Stimulated activated CD8-positive, alpha-beta memory T cell treated with anti-CD3 and anti-CD28 coated beads, Interleukin-2, amount 100 ng/mL, for 48 hours (primary cell): ENCODE results near the gene HIGD2A.

ENCODE experiments used
- DNase-seq, 2 donors: peaks; one replicate each; pipeline ENCODE4 v3.0.0-alpha.2; 2020; ENCODE audit warnings: low read depth in 2 of 2

The HIGD2A gene

DNA sequence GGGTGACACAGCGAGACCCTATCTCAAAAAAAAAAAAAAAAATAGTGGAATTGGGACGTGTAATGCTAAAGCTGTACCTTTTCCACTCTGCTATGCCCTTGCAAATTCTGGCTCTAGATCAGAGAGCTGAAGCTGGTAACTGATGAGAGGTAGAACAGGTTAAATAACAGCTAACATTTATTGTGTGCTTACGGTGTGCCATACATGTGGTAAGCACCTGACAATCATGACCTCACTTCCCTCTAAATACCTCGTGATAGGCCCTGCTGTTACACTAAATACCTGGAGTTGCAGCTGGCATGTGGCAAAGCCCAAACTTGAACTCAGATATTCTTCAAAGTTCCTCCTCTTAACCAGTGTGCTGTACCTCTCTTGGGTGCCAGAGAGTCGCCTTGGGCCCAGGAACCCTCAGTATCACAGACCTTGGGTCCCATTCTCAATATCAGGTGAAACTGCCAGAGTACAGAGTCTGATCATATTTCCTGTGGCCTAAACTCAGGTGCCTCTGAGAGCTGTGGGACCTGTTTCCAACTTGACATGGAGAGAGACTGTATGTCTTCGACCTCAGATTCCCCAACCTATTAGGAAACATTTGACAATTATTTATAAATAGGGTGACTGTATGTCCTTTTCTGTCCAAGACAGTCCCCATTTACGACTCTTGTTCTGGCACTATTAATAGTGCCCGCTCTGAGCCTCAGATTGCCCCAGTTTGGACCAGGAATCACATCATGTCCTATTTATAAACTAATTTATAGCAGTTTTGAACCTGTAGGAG is 18.4 kb upstream of the HIGD2A start:
- no peak for DNase-seq

GRCh38 chr5:176371621-176372539 is 16.7 kb upstream of the HIGD2A start:
- no peak for DNase-seq

DNA sequence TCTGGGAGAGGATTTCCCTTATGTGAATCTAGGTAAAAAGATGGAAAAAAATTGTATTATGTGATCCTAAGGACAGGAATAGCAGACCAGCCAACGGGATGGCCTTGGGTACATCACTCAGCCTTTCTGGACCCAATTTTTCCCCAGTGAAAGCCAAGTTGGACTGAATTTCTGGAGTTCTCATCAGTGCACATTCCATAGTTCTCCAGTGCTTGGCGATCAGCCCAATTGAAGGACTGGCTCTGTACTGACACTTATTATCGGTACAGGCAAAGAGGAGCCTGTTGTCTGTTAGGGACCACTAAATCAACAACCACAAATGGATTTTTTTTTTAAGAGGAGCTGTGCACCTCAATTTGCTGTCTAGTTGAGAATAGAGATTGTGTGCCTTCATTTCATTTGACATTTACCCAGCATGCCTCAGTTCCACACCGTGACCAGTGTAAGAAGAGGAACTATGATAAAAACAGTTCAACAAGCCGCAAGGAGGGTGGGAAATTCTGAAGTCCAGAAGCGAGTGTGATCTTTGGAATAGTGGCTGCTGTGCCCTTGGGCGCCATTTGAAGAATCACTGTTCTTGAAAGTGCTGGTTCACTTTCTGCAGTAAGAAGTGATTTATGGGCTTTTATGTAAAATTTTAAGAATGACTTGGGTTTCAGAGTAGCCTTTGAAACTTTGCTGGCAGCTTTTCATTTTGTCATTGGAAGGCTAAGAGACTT is 15.3 kb upstream of the HIGD2A start:
- DNase-seq: no peak

GRCh38 chr5:176379881-176380280 is 8.7 kb upstream of the HIGD2A start:
- no peak for DNase-seq

- DNase-seq: no peak
Observed at GRCh38 chr5:176381423-176381822, 7.1 kb upstream of the HIGD2A start.

GRCh38 chr5:176381979-176382378 is 6.6 kb upstream of the HIGD2A start:
- DNase-seq: no peak

DNA sequence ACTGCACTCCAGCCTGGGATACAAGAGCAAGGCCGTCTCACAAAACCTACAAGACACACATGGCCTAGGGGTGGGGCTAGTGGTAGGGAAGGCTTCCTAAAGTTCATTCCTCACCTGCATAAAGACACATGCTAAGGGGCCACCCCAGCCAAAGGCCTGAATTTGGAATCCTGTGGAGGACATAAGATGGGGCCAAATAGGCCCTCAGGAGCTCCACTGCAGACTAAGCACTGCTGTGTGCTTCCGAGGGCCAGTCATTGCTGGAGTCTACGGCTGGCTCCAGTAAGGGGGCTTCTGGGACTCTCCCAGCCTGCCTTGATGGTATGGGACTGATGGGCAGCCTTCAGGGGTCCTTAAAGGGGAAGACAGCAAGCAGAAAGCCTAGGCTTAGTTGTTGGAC is 5.8 kb upstream of the HIGD2A start:
- DNase-seq: no peak

DNA sequence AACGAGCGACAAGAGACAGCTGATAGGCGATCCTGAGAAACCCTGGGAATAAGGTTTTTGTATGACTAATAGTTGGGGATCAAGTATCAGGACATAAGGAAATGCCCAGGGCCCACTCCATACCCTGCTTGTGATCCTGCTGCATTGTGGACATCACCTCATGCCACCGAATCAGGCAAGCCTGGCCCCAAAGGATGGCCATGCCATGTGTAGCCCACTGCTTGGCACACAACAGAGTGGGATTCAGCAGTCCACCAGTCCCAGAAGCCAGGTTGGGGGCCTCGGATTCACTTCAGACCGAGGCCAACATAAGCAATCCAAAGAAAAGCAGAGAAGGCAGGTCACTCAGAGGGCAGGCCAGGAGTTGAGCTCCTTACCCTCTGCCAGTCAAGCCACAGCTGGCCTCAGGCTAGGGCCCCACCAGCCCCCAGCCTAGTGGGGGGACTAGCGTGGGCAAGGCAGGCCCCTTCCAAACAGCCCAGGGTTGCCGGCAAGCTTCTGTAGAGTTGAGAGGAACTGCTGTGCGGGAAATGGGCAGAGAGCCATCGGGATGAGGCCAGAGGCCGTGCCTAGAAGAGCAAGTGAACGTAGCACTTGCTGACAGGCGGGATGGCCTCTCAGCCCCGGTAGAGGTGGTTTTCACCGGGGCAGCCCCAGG is 5.2 kb upstream of the HIGD2A start:
- no peak for DNase-seq

DNA sequence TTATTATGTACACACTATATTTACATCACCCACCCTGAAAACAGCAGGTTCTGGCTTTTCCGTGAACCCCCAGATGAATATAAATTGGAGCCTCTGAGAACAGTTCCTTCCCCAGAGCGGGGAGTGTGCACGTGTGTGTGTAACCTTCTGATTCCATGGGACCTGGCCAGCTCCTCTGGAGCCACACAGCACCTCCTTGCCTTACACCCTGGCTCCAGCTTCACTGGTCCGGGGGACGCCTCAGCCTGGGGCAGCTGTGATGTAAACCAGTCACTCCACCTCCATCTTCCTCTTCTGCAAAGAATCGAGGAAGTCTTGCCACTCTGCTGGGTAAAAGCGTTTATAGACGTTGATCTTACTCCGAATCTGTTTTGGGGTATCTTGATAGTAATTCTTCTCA is 4.6 kb upstream of the HIGD2A start:
- DNase-seq: no peak

GRCh38 chr5:176384366-176384930 is 4.1 kb upstream of the HIGD2A start:
- no peak for DNase-seq

DNA sequence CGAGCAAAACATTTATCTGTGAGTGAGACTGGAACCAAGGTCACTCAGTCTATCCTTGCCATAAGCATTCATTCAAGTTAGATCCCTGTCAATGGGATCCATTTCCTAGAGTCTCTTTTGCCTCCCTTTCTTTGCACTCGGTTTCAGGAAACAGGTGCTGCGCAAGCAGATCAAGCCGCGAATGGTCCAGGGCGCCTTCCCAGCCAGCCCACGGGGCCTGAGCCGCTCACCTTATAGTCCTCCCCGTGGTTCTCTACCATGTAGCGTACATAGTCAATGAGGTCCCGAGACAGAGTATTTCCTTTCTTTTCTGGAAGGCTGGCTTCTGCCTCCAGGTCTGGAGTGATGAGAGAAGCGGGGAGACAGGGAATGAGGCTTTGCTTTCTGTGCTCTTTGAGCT is 3.6 kb upstream of the HIGD2A start:
- DNase-seq: no peak

GRCh38 chr5:176386491-176386890 is 2.1 kb upstream of the HIGD2A start:
- no peak for DNase-seq

DNA sequence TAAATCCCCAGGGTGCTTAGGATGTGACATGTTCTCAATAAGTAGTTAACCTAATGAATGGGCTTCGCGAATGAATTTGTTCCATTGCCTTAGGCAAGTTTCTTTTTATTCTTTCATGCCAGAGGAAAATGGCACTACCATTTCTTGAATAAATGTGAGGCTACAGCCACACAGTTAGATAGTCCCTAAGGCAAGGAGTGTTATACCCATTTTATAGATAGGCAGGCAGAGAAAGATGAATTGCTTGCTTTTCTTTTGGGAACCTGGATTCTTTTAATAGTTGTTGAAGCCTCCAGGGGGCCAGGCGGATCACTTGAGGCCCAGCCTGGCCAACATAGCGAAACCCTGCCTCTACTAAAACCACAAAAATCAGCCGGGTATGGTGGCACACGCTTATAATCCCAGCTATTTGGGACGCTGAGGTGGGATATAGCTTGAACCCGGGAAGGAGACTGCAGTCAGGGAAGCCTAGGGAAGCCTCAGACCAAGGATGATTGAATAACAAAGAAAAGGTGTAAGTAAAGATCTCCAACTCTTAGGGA is 1.1 kb upstream of the HIGD2A start:
- DNase-seq: no peak

- peak in 1 of 2 donors; percentile 3 for DNase-seq
Observed at GRCh38 chr5:176388003-176388443, 528 bp upstream of the HIGD2A start.

- DNase-seq: no peak
Observed at GRCh38 chr5:176389135-176390123, 878 bp downstream of the HIGD2A start.

GRCh38 chr5:176391479-176391878 is 2.9 kb downstream of the HIGD2A start:
- no peak for DNase-seq

- no peak for DNase-seq
Observed at GRCh38 chr5:176391999-176392398, 3.4 kb downstream of the HIGD2A start.

GRCh38 chr5:176392526-176392925 is 4.0 kb downstream of the HIGD2A start:
- no peak for DNase-seq

GRCh38 chr5:176394096-176394495 is 5.5 kb downstream of the HIGD2A start:
- no peak for DNase-seq
